Loucy (cell line): ENCODE data around the gene ELAVL2.

ENCODE experiments used
- H2AFZ ChIP-seq: fragments of 200-600 bp; sonication (generic); 2 replicates; pipeline ENCODE4 v1.6.0; 2016; ENCODE audit warnings: antibody characterized with exemption, mild to moderate bottlenecking, low read length, moderate library complexity
- H3F3A ChIP-seq: fragments of 200-600 bp; 2 replicates; pipeline ENCODE4 v1.6.0; 2016; ENCODE audit warnings: antibody characterized with exemption, low read depth, mild to moderate bottlenecking
- H3K27me3 ChIP-seq: fragments of 200-600 bp; sonication (generic); 2 replicates; pipeline ENCODE4 v1.6.1; 2014; ENCODE audit warnings: low read length, mild to moderate bottlenecking; ENCODE audit not compliant: insufficient read depth, poor library complexity, severe bottlenecking
- H3K36me3 ChIP-seq: fragments of 200-600 bp; sonication (generic); 2 replicates; pipeline ENCODE4 v1.6.1; 2016; ENCODE audit warnings: low read length; ENCODE audit not compliant: insufficient read depth
- H3K4me1 ChIP-seq: fragments of 200-600 bp; sonication (generic); 2 replicates; pipeline ENCODE4 v1.5.1; 2014; ENCODE audit warnings: low read length, mild to moderate bottlenecking; ENCODE audit not compliant: insufficient read depth, poor library complexity, severe bottlenecking
- H3K4me2 ChIP-seq: fragments of 200-600 bp; sonication (generic); 2 replicates; pipeline ENCODE4 v1.6.0; 2014; ENCODE audit warnings: antibody characterized with exemption, low read length, low read depth, mild to moderate bottlenecking; ENCODE audit not compliant: poor library complexity, severe bottlenecking
- H3K4me3 ChIP-seq: fragments of 200-600 bp; sonication (generic); 2 replicates; pipeline ENCODE4 v1.5.1; 2014; ENCODE audit warnings: low read length, mild to moderate bottlenecking, mixed read lengths; ENCODE audit not compliant: poor library complexity, severe bottlenecking
- H3K79me2 ChIP-seq: fragments of 200-600 bp; sonication (generic); 2 replicates; pipeline ENCODE4 v1.6.1; 2014; ENCODE audit warnings: low read length; ENCODE audit not compliant: insufficient read depth
- H3K9ac ChIP-seq: fragments of 200-600 bp; sonication (generic); 2 replicates; pipeline ENCODE4 v1.6.0; 2014; ENCODE audit warnings: mild to moderate bottlenecking, low read depth, low read length, moderate library complexity; ENCODE audit not compliant: poor library complexity, severe bottlenecking
- H3K9me2 ChIP-seq: fragments of 200-600 bp; sonication (generic); replicated peaks from 2 replicates; pipeline ENCODE4 v1.6.1; 2016; ENCODE audit warnings: low read depth, low read length, mixed read lengths
- H3K9me3 ChIP-seq: fragments of 200-600 bp; sonication (generic); 2 replicates; pipeline ENCODE4 v1.6.1; 2014; ENCODE audit warnings: mild to moderate bottlenecking, antibody characterized with exemption, low read length, low read depth; ENCODE audit not compliant: insufficient read depth
- H4K20me1 ChIP-seq: fragments of 200-600 bp; sonication (generic); 2 replicates; pipeline ENCODE4 v1.6.0; 2014; ENCODE audit warnings: antibody characterized with exemption, low read length, mild to moderate bottlenecking; ENCODE audit not compliant: insufficient read depth, poor library complexity, severe bottlenecking
- EZH2phosphoT487 ChIP-seq: fragments of 200-600 bp; IDR thresholded peaks from 2 replicates; pipeline ENCODE4 v1.6.1; 2018; ENCODE audit warnings: antibody characterized with exemption, mild to moderate bottlenecking, moderate library complexity, borderline replicate concordance
- TF ChIP-seq, protein P1 (sequence below): fragments of 200-600 bp; sonication (generic); conservative IDR thresholded peaks from 2 replicates; pipeline ENCODE4 v1.5.1; 2014; ENCODE audit warnings: mild to moderate bottlenecking, antibody characterized with exemption, low read length

ELAVL2 gene

DNA sequence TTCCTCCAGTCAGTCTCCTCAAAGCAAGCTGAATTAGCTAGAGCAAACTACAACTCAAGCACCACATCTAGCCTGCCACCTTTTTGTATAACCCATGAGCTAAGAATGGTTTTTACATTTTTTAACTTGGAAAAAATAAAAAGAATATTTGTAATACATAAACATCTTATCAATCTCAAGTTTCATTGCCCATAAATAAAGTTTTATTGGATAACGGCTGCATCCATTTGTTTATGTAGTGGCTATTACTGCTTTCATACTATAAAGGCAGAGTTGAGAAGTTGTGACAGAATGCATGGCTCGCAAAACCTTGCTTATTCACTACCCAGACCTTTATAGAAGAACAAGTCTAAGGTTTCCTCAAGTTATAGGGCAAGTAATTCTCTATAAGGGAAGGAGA is 95.7 kb downstream of the ELAVL2 start:
- H3F3A ChIP-seq: no peaks in the 10 kb centered on the region

DNA sequence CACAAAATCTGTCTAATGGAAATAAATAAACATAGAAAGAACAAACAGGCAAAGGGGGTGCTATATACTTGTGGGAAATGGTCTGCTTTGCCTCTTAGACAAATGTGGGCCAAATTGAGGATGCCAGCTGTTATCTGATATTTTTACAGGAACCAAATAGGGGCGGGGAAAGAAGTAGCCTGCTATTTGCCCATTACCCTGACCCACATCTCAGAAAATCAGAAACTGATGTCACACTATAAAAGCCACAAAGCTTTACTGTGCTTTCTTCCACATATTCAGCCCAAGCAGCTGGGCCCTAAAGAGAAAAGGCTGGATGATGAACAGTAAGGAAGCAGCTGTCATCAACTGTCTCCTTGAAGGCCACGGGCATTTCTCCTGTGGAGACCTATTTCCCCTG is 97.3 kb downstream of the ELAVL2 start:
- Histone ChIP-seq H3K27me3 (no peaks in the 10 kb centered on the region), H3K9me2 (no peaks in the 10 kb centered on the region), H3F3A (no peaks in the 10 kb centered on the region), H3K79me2 (no peaks in the 10 kb centered on the region), H3K4me3 (no peak overlapping the region), H3K9ac (no peak overlapping the region), H3K36me3 (no peaks in the 10 kb centered on the region), H2AFZ (no peak overlapping the region), H4K20me1 (no peaks in the 10 kb centered on the region), H3K4me2 (no peak overlapping the region), H3K9me3 (no peaks in the 10 kb centered on the region), H3K4me1 (no peaks in the 10 kb centered on the region)
- no peak for TF ChIP-seq EZH2phosphoT487
- TF ChIP-seq, protein P1, sequence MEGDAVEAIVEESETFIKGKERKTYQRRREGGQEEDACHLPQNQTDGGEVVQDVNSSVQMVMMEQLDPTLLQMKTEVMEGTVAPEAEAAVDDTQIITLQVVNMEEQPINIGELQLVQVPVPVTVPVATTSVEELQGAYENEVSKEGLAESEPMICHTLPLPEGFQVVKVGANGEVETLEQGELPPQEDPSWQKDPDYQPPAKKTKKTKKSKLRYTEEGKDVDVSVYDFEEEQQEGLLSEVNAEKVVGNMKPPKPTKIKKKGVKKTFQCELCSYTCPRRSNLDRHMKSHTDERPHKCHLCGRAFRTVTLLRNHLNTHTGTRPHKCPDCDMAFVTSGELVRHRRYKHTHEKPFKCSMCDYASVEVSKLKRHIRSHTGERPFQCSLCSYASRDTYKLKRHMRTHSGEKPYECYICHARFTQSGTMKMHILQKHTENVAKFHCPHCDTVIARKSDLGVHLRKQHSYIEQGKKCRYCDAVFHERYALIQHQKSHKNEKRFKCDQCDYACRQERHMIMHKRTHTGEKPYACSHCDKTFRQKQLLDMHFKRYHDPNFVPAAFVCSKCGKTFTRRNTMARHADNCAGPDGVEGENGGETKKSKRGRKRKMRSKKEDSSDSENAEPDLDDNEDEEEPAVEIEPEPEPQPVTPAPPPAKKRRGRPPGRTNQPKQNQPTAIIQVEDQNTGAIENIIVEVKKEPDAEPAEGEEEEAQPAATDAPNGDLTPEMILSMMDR: no peak

More for the DNA sequence above, 95.7 kb downstream of the ELAVL2 start:
- Histone ChIP-seq H3K4me1 (no peaks in the 10 kb centered on the region), H3K4me2 (no peak overlapping the region), H3K9me3 (no peaks in the 10 kb centered on the region), H3K4me3 (no peak overlapping the region), H3K9me2 (no peaks in the 10 kb centered on the region), H3K36me3 (no peaks in the 10 kb centered on the region), H3K79me2 (no peaks in the 10 kb centered on the region), H3K27me3 (no peaks in the 10 kb centered on the region), H4K20me1 (no peaks in the 10 kb centered on the region), H3K9ac (no peak overlapping the region), H2AFZ (no peak overlapping the region)
- no peak for TF ChIP-seq EZH2phosphoT487
- TF ChIP-seq, protein P1: no peak

DNA sequence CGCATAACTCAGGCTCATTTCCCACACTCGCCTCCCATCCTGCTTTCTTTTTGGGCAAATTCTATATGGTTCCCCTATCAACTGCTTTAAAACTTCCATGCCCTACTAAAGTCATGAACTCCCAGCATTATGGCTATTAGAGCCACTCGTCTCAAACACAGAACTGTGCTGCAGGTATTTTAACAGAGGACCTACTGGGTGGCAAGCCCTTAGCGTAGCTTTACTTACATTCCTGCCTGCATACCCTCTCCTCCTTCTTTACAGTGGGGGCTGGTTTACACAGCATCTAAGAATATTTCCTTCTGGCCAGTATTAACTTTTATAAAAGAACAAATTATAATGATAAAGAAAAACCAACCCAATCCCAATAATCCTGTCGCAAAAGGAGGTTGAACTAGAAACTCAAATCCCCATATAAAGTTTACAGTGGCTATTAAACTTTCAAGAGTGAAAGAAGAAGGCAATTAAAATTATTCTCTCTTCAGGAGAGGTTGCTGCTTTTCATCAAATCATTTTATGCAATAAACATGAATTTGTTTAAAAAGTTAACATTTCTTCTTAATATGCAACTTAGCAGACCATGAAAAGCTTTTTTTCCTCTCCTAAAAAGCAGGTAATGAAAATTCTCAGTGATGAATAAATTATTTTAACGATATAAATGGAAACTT is 100.6 kb downstream of the ELAVL2 start:
- Histone ChIP-seq H2AFZ (no peak overlapping the region), H3K4me2 (no peak overlapping the region), H3K9ac (no peak overlapping the region), H3K4me3 (no peak overlapping the region), H3K9me2 (no peaks in the 10 kb centered on the region), H3F3A (no peaks in the 10 kb centered on the region), H3K4me1 (no peaks in the 10 kb centered on the region), H3K9me3 (no peaks in the 10 kb centered on the region), H3K27me3 (no peaks in the 10 kb centered on the region), H3K36me3 (no peaks in the 10 kb centered on the region), H3K79me2 (no peaks in the 10 kb centered on the region), H4K20me1 (no peaks in the 10 kb centered on the region)
- TF ChIP-seq, protein P1: no peak
- TF ChIP-seq EZH2phosphoT487: no peak
